ENCODE data around the gene NID1.
"Not testable (repeated sequence)": the region's sequence is repeated elsewhere in the genome, so short reads cannot be mapped to it uniquely, and the experiment has no call there.

The NID1 gene

DNA sequence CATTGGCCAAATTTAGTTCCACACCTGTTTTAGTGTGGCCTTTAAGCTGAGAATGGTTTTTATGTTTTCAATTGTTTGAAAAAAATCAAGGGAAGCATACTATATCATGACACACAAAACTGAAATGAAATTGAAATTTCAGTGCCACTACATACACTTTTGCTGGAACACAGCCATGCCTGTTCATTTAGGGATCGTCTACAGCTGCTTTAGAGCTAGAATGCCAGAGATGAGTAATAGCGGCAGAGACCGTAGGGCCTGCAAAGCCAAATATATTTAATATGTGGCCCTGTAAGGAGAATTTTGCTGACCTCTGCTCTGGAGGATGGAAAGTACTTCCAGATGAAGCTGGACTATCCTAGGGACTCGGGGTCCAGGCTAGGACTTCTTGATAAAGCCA lies 135.7 kb downstream of the NID1 start:
- DNase-seq (ENCODE audit: insufficient read length, low spot score) = no peak
- FAIRE-seq = no peak
- TF ChIP-seq, protein P1, sequence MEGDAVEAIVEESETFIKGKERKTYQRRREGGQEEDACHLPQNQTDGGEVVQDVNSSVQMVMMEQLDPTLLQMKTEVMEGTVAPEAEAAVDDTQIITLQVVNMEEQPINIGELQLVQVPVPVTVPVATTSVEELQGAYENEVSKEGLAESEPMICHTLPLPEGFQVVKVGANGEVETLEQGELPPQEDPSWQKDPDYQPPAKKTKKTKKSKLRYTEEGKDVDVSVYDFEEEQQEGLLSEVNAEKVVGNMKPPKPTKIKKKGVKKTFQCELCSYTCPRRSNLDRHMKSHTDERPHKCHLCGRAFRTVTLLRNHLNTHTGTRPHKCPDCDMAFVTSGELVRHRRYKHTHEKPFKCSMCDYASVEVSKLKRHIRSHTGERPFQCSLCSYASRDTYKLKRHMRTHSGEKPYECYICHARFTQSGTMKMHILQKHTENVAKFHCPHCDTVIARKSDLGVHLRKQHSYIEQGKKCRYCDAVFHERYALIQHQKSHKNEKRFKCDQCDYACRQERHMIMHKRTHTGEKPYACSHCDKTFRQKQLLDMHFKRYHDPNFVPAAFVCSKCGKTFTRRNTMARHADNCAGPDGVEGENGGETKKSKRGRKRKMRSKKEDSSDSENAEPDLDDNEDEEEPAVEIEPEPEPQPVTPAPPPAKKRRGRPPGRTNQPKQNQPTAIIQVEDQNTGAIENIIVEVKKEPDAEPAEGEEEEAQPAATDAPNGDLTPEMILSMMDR (IDR thresholded peaks at IDR 0.05; ENCODE audit: insufficient read depth, missing control alignments) = no peak

DNA sequence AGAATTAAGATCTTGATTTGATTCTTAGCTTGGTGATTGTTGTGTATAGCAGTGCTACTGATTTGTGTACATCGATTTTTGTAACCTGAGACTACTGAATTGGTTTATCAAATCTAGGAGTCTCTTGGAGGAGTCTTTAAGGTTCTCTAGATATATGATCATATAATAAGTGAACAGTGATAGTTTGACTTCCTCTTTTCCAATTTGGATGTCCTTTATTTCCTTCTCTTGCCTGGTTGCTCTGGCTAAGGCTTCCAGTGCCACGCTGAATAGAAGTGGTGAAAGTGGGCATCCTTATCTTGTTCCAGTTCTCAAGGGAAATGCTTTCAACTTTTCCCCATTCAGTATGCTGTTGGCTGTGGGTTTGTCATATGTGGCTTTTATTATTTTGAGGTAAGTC lies 136.7 kb downstream of the NID1 start:
- FAIRE-seq (no peak), DNase-seq (ENCODE audit: insufficient read length, low spot score) (no peak)
- TF ChIP-seq, protein P1 (IDR thresholded peaks at IDR 0.05; ENCODE audit: insufficient read depth, missing control alignments) = no peak

DNA sequence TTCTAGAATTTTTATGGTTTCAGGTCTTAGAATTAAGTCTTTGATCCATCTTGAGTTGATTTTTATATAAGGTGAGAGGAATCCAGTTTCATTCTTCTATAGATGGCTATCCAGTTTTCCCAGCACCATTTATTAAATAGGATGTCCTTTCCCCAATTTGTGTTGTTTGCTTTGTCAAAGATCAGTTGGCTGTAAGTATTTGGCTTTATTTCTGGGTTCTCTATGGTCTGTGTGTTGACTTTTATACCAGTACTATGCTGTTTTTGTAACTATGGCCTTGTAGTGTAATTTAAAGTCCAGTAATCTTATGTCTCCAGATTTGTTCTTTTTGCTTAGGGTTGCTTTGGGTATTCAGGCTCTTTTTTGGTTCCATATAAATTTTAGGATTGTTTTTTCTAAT lies 137.3 kb downstream of the NID1 start:
- DNase-seq (ENCODE audit: insufficient read length, low spot score); FAIRE-seq: not testable (repeated sequence)

Data from D721Med (cell line).